NB4 (cell line): ENCODE data around the gene MEGF6.

Experiments used
- DNase-seq: peaks from one replicate; pipeline ENCODE4 v3.0.0; 2010; ENCODE audit warnings: low read depth
- H3K4me3 ChIP-seq: one replicate; pipeline ENCODE4 v1.5.1; 2011; ENCODE audit warnings: mild to moderate bottlenecking, low read depth, low read length, moderate library complexity
- MYC ChIP-seq: IDR thresholded peaks from 2 replicates; pipeline ENCODE4 v1.6.1; 2011; ENCODE audit warnings: low read depth, low read length
- POLR2A ChIP-seq: IDR thresholded peaks from 2 replicates; pipeline ENCODE4 v1.6.1; 2011; ENCODE audit warnings: mild to moderate bottlenecking; ENCODE audit not compliant: insufficient read length; ENCODE audit errors: extremely low read depth
- TF ChIP-seq, protein P1 (sequence below): IDR thresholded peaks from one replicate; pipeline ENCODE4 v1.5.1; 2012; ENCODE audit warnings: low read depth, low read length
- TF ChIP-seq, protein P2 (sequence below): IDR thresholded peaks from 2 replicates; pipeline ENCODE4 v1.6.1; 2011; ENCODE audit warnings: low read depth, low read length

Gene MEGF6

DNA sequence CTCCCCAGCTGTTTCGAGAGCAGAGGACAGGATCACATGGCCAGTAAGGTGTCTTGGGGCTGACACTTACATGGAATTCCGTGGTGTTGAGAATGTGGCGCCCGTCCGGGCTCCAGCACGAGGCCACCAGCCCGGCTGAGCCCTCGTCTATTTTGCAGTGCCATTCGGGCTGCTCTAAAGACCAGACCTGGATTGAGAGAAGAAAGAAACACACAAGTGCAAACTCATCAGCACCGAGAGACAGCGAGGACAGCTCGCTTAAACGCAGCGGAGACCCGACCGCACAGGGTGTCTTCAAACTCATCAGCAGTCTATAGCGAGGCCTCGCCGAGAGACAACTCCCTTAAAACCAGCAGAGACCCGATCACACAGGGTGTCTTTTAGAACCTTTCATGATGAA, 35.3 kb upstream of the MEGF6 start:
- TF ChIP-seq POLR2A (no peak), MYC (no peak)
- TF ChIP-seq, protein P1, sequence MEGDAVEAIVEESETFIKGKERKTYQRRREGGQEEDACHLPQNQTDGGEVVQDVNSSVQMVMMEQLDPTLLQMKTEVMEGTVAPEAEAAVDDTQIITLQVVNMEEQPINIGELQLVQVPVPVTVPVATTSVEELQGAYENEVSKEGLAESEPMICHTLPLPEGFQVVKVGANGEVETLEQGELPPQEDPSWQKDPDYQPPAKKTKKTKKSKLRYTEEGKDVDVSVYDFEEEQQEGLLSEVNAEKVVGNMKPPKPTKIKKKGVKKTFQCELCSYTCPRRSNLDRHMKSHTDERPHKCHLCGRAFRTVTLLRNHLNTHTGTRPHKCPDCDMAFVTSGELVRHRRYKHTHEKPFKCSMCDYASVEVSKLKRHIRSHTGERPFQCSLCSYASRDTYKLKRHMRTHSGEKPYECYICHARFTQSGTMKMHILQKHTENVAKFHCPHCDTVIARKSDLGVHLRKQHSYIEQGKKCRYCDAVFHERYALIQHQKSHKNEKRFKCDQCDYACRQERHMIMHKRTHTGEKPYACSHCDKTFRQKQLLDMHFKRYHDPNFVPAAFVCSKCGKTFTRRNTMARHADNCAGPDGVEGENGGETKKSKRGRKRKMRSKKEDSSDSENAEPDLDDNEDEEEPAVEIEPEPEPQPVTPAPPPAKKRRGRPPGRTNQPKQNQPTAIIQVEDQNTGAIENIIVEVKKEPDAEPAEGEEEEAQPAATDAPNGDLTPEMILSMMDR = no peak
- TF ChIP-seq, protein P2, sequence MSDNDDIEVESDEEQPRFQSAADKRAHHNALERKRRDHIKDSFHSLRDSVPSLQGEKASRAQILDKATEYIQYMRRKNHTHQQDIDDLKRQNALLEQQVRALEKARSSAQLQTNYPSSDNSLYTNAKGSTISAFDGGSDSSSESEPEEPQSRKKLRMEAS = no peak
- DNase-seq = no peak
- no peak overlapping the region for H3K4me3 ChIP-seq

DNA sequence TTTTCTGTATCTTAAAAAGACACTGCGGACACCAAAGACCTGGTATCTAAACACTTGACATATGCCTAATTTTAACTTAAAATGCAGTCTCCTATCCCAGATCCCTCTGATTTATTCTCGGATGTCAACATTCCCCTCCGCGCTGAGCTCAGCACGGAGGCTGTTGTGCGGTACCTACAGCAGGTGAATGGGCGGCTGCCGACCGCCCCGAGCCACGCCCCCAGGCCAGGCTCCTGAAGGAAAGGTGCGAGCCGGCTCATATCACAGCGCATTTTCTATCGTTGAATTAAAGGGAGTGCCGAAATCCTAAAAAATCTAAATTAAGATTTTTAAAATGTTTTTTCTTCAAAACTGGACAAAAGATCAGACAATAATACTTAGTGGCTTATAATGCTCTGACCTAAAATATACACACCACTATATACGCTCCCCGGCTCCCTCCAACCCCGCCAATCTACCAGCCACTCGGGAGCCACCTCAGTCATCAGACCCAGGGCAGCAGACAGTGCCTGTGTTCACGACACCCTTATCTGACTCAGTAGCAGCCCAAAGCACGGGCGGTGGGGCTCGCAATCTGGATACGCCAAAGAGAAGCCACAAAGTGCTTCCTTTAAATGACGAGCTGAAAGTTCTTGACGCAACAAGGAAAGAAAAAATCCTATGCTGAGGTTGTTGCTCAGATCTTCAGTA, 34.5 kb upstream of the MEGF6 start:
- no peak overlapping the region for H3K4me3 ChIP-seq
- TF ChIP-seq POLR2A (no peak), MYC (no peak)
- TF ChIP-seq, protein P2 = no peak
- TF ChIP-seq, protein P1 = no peak
- DNase-seq = no peak

DNA sequence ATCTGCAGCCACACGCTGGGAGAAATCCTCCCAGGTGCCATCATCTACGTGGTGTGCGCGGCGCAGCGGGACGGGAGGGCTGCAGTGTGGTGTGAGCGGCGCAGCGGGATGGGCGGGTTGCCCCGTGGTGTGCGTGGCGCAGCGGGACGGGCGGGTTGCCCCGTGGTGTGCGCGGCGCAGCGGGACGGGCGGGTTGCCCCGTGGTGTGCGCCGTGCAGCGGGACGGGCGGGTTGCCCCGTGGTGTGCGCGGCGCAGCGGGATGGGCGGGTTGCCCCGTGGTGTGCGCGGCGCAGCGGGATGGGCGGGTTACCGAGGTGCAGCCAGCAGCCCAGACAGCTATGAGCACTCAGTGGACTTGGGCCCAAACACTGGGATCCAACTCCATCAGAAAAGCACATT, 33.9 kb upstream of the MEGF6 start:
- no peak overlapping the region for H3K4me3 ChIP-seq
- TF ChIP-seq, protein P1 = no peak
- TF ChIP-seq MYC = no peak
- TF ChIP-seq, protein P2 = no peak
- no peak for TF ChIP-seq POLR2A
- DNase-seq = no peak

DNA sequence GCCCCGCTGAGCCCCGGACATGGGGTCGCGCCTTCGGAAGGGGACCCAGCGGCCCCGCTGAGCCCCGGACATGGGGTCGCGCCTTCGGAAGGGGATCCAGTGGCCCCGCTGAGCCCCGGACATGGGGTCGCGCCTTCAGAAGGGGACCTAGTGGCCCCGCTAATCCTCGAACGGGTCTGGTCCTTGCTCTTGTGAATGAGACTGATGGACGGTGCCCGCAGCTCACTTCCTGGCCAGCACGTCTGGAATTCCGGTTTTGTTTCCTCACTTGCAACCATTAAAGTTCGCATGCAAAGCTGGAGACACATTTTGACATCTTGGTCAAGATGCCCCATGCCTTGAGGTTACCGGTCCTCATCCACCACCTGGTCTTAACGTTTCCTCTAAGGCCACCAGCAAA, 33.0 kb upstream of the MEGF6 start:
- TF ChIP-seq, protein P2 = no peak
- TF ChIP-seq, protein P1 = no peak
- TF ChIP-seq MYC = no peak
- no peak for TF ChIP-seq POLR2A
- no peak overlapping the region for H3K4me3 ChIP-seq
- DNase-seq = no peak

DNA sequence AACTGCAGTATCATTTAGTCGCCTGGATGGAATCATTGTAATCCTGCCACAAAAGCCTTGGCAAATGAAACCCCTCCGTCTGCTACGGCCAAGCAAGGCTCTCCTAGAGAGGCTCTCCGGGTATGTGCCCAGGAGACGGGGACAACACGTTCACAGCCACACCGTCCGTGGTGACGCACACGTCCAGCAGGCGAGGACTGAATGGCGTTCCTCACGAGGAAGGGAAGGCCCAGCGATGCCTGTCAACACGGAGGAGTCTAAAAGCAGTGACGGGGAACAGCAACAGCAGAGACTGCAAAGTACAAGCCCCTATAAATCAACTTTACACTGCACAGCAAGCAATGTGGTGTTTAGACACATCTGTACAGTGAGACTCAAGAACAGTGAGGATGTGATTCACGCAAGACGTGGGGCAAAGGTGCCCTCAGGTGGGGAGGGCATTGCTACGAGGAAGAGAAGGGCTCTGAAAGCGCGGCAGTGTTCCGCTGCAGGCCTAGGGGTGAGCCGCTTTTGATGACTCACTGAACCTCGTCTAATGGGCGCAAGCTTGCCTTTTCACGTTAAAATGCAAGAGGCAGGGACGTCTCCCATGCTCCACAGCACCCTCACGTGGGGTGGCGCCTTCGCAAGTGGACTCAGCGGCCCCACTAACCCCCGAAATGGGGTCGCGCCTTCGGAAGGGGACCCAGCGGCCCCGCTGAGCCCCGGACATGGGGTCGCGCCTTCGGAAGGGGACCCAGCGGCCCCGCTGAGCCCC, 31.8 kb upstream of the MEGF6 start:
- TF ChIP-seq, protein P2 = no peak
- TF ChIP-seq MYC (no peak), POLR2A (no peak)
- TF ChIP-seq, protein P1 = no peak
- DNase-seq = no peak
- H3K4me3 ChIP-seq = no peak overlapping the region
